ENCODE results near the gene ACRV1.
"Not testable (repeated sequence)": the region's sequence is repeated elsewhere in the genome, so short reads cannot be mapped to it uniquely, and the experiment has no call there.

ACRV1 gene, protein sequence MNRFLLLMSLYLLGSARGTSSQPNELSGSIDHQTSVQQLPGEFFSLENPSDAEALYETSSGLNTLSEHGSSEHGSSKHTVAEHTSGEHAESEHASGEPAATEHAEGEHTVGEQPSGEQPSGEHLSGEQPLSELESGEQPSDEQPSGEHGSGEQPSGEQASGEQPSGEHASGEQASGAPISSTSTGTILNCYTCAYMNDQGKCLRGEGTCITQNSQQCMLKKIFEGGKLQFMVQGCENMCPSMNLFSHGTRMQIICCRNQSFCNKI

DNA sequence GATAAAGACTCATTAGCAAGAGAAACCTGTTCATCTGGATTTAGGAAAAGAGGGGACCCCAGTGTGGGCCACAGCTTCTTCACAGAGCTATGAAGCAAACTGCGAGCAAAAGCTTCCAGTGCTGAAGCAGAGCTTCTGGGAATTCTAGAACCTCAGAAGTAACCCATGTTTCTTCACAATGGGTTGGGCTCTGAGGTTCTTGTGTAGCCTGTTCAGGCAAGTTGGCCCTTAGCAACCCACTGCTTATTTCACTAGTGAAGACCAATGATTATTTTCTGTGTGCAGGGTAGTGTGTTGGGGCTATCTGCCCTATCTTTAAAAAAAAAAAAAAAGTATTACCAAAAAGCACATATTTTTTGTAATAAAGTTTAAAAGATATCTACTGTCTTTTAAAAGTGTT, at the start of gene ACRV1:
Gene ACRV1, minus strand, starts transcription at position 101 of the 400 bp plus-strand sequence. Its CDS starts 67 bp downstream, at position 34.
- no peak for DNase-seq (ENCODE audit: low read depth, low spot score)

DNA sequence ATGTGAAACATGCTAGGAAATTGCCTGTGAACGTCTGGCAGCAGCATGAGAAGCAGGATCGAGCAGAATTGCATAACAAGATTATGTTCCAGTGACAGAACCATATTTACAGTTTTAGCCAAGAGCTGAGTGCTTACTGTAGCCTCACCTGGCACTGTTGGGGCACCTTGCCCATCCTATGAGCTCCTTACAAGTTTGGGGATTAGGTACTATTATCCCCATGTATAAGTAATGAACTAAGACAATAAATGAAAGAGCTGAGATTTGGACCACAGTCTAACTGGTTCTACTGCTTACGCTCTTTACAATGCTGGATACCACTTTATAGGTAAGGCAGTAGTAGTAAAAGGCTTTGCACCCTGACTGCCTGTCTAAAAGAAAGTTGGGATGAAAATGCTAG, 48.3 kb upstream of the ACRV1 start:
- DNase-seq (ENCODE audit: low read depth, low spot score): no peak

- DNase-seq (ENCODE audit: low read depth, low spot score): no peak
These were observed 43.5 kb upstream of the ACRV1 start for GRCh38 chr11:125724125-125724524.

DNA sequence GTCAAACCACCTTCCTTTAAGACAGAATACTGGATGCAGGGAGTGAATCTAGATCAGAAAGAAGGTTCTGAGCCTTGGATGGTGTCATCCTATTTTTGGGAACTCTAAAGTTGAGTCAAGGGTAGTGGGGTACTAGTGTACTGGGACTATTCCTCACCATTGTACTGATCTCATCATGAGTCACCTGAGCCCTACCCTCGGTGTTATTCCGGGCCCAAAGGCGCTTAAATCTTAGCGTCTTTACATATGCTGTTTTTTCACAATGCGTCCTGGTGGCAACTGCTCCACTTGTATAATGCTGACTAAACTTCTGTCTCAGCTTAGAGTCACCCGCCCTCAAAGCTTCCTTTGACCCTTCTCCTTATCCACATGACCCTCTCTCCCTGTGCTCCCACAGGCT, 40.1 kb upstream of the ACRV1 start:
- no peak for DNase-seq (ENCODE audit: low read depth, low spot score)

- not testable (repeated sequence) for DNase-seq (ENCODE audit: low read depth, low spot score)
These were observed 24.0 kb upstream of the ACRV1 start for GRCh38 chr11:125704686-125705085.

- peak; percentile 26 for DNase-seq (ENCODE audit: low read depth, low spot score)
These were observed 21.4 kb upstream of the ACRV1 start for GRCh38 chr11:125701858-125702621.

- DNase-seq (ENCODE audit: low read depth, low spot score): no peak
These were observed 20.5 kb upstream of the ACRV1 start for GRCh38 chr11:125701018-125701610.

- DNase-seq (ENCODE audit: low read depth, low spot score): no peak
These were observed 14.3 kb upstream of the ACRV1 start for GRCh38 chr11:125694951-125695350.

DNA sequence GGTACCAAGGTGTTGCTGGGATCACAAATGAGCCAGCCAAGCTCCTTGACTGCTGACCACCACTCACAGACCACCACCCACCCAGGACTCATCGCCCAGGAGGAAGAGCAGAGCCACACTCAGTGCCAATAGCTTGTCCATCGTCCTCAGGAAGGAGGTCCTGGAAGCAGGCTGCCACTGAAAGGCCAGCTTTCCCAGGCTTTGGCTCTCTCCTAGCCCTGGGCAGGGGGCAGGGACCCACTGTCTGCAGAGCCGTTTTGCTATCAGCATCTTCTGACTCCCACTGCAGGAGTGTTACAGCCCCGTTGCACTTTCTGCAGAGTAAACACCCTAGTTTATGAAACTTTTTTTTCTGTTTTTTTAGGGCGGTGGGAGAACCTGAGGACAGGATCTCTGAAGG, 12.2 kb upstream of the ACRV1 start:
- DNase-seq (ENCODE audit: low read depth, low spot score): no peak

GRCh38 chr11:125690006-125690405, 9.4 kb upstream of the ACRV1 start:
- DNase-seq (ENCODE audit: low read depth, low spot score): no peak

DNA sequence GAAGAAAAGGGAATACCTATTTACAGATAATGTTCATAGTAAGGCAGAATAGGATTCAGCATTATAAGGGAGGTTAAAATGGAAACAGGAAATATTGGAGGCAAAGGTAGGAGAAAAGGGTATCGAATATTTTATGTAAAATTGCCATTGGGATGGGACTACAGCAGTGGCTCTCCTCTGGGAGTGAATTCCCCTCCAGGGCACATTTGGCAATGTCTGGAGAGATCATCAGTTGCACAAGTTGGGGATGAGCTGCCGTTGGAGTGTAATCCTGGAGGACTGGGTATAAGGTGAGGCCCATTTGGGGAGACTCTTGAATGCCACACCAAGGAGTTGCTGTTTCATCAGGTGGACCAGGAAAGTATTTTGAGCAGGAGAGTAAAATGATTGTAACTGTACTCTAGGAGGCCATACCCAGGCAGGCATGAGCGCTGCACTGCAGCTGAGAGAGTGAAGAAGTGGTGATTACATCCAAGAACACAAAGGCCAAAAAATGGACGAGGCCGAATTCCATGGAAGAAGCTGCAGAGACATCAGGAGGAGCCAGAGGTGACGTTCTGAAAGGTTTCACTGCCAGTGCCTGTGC, 8.7 kb upstream of the ACRV1 start:
- DNase-seq (ENCODE audit: low read depth, low spot score): no peak

DNA sequence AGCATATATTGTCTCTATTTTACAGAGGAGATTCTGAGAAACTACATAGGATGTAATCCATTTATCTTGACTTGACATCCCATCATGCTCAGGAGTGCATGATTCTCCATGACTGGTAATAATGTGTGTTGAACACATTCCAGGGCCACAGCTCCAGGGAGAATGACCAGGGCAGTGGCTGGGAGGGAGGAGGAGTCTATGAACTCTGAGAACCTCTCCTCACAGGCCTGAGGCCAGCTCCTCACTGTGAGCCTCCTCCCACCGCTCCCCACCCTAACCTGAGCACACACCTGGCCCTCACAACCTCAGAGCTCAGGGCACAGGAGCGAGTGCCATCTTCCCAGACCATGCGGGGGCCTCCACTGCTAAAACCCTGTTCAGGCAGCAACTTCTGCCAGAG, 8.0 kb upstream of the ACRV1 start:
- no peak for DNase-seq (ENCODE audit: low read depth, low spot score)

DNA sequence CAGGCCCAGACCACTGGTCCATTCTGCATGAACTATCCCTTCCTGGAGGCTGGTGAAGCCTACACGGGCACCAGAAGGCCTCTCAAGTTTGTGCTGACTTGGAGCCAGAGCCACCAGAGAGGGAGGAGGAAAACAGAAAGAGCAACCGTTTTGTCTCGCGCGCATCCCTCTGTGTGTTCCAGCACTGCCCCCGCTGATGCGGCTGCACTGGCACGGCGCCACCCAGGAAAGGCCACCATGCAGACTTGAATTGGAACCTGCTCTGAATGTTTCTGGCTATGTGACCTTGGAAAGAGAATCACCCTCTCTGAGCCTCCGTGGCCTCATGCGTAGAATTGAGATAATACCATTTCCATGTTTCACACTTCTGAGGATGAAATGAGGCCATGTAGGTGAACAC, 7.4 kb upstream of the ACRV1 start:
- DNase-seq (ENCODE audit: low read depth, low spot score): no peak

DNA sequence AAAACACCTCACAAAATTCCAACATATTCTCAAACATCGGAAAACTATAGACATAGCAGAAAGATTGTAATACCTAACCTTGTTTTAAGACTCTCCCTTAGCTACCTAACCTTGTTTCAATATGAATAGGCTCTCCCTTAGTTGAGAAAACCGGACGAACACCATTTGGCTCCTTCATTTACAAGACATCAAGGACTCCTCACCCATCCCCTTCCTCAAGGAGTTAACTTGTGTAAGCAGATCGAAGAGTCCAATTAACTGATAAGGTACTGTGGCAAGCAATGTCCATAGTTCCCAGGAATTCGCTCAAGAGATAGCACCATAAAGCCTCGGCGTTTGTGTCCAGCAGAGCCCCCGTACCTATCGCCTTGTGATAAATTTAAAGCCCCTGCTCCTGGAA, 4.6 kb upstream of the ACRV1 start:
- DNase-seq (ENCODE audit: low read depth, low spot score): no peak

DNA sequence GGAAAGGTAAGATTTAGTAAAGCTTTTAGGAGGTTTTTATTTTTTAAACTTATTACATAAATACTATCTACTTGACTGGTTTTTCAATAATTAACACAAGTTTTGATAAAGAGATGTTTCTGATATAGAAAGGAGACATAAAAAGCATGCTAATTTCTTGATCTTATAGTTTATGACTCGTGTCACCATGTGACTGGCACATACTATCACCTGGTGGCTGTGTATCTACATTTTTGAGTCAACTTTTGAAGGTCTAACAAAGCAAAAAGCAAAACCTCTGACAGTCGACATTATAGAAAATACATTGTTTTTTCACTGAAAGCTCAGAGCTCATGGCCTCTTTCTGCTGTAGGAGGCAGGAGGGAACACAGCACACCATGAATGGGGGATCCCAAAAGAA, 810 bp downstream of the ACRV1 start:
- DNase-seq (ENCODE audit: low read depth, low spot score): no peak

GRCh38 chr11:125679397-125679796, 1.2 kb downstream of the ACRV1 start:
- DNase-seq (ENCODE audit: low read depth, low spot score): no peak

GRCh38 chr11:125675196-125675595, 5.5 kb downstream of the ACRV1 start:
- DNase-seq (ENCODE audit: low read depth, low spot score): no peak

DNA sequence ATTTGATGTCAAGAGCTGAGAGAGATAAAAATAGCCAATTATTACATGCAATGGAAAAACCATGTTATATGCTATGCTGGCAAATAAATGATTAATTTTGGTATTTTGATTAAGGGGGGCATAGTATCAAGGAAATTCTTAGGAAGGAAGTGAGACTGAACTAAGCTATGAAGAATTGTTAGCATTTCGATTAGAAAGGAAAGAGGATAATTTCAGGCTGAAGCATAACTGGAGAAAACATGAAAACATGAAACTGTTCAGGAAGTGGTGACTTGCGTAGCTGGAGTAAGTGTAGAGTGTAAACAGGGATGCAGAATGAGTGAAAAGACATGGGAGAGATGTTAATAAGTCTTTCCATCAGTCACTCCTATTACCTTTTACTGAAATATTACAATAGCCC, 6.4 kb downstream of the ACRV1 start:
- no peak for DNase-seq (ENCODE audit: low read depth, low spot score)

DNA sequence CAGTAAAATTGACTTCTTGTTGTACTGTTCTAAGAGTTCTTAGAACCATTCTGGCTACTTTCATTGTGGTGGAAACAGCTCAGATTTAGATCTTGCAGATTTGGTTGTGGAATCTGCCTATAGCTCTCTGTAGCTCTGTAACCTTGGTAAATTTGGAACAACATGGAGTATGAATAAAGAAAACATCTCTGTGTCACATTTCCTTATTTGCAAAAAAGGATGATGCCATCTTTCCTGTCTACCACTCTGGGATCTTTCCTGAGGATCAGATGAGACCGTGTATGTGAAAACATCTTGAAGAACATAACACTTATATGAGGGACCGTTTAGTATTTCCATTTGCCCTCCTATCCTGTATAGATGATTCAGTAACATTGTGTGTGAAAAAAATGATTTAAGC, 9.1 kb downstream of the ACRV1 start:
- DNase-seq (ENCODE audit: low read depth, low spot score): no peak

DNA sequence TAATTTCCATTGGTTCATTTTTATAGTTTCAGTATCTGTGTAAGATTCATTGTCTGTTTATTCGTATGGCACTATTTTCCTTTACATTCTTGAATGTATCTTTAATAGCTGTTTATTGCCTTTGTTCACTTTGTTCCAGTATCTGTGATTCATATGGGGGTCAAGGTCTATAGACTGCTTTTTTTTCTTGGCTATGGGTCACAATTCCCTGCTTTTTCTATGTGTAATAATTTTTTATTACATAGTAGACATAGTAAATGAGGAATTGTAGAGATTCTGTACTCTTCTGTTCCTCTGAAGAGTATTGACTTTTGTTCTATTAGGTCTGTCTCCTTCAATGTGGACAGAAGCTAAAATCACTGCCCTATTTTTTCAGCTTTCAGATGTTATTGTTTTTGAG, 10.5 kb downstream of the ACRV1 start:
- no peak for DNase-seq (ENCODE audit: low read depth, low spot score)

DNA sequence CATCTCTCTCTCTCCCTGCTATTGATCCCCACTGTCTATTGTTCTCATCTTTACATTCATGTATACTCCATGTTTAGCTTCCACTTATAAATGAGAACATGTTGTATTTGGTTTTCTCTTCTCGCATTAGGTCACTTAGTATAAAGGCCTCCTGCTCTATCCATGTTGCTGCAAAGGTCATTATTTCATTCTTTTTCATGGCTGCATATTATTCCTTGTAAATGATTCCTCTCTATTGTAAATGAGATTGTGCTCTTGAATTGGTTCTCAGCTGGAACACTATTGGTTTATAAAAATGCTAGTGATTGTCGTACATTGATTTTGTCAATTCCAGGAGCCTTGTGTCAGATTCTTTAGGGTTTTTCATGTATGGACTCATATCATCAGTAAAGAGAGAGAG, 13.5 kb downstream of the ACRV1 start:
- DNase-seq (ENCODE audit: low read depth, low spot score): no peak

DNA sequence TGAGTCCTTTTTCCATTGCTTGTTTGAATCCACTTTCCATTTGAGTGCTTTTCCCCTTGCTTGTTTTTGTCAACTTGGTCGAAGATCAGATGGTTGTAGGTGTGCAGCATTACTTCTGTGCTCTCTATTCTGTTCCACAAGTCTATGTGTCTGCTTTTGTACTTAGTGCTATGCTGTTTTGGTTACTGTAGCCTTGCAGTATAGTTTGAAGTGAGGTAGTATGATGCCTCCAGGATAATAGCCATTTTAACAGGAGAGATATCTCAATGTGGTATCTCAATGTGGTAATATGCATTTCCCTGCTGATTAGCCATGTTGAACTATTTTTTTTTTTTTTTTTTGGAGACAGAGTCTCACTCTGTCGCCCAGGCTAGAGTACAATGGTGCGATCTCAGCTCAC, 16.7 kb downstream of the ACRV1 start:
- no peak for DNase-seq (ENCODE audit: low read depth, low spot score)

GRCh38 chr11:125662689-125663088, 18.0 kb downstream of the ACRV1 start:
- DNase-seq (ENCODE audit: low read depth, low spot score): no peak

Measured in brain pericyte (primary cell).